Thyroid gland (tissue), 4 donors: ENCODE measurements around the gene CMTM3.

Experiments
- POLR2A ChIP-seq, 2 donors: fragments of 450-650 bp; IDR thresholded peaks; one replicate each; pipeline ENCODE4 v1.6.1; 2017; ENCODE audit warnings: antibody characterized with exemption in 2 of 2, mild to moderate bottlenecking in 2 of 2, moderate library complexity in 1 of 2
- TF ChIP-seq, protein P1 (sequence below), 6 experiments: fragments of 200-600 bp in 3 of 6; fragments of 450-650 bp in 3 of 6; sonication (generic) in 3 of 6; IDR thresholded peaks; one replicate each; pipeline ENCODE4 v1.5.1; 2016 to 2019; ENCODE audit warnings: antibody characterized with exemption in 6 of 6, mild to moderate bottlenecking in 2 of 6, inconsistent platforms in 1 of 6, moderate library complexity in 1 of 6

DNA sequence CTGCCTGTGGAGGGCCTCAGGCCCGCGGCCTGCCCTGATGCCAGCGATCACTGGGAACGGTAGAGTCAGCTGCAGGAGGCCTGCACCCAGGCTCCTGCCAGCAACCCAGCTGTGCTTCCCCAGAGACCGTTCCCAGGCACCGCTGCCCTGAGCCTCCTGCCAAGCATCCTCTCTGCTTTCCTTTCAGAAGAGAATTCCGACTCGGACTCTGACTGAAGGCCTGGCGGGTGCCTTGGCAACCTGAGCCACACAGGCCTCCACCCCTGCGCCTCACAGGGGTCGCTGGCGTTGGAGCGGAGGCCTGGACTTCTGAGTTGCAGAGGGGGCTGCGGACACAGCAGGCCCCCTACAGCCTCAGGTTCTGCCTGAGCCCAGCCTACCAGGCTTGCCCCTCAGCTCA is 7.9 kb downstream of the CMTM3 start:
- TF ChIP-seq, protein P1, sequence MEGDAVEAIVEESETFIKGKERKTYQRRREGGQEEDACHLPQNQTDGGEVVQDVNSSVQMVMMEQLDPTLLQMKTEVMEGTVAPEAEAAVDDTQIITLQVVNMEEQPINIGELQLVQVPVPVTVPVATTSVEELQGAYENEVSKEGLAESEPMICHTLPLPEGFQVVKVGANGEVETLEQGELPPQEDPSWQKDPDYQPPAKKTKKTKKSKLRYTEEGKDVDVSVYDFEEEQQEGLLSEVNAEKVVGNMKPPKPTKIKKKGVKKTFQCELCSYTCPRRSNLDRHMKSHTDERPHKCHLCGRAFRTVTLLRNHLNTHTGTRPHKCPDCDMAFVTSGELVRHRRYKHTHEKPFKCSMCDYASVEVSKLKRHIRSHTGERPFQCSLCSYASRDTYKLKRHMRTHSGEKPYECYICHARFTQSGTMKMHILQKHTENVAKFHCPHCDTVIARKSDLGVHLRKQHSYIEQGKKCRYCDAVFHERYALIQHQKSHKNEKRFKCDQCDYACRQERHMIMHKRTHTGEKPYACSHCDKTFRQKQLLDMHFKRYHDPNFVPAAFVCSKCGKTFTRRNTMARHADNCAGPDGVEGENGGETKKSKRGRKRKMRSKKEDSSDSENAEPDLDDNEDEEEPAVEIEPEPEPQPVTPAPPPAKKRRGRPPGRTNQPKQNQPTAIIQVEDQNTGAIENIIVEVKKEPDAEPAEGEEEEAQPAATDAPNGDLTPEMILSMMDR (IDR thresholded peaks at IDR 0.05) = no peak
- no peak for TF ChIP-seq POLR2A (IDR thresholded peaks at IDR 0.05)
